ENCODE results near the gene FAIM2.

Gene FAIM2

DNA sequence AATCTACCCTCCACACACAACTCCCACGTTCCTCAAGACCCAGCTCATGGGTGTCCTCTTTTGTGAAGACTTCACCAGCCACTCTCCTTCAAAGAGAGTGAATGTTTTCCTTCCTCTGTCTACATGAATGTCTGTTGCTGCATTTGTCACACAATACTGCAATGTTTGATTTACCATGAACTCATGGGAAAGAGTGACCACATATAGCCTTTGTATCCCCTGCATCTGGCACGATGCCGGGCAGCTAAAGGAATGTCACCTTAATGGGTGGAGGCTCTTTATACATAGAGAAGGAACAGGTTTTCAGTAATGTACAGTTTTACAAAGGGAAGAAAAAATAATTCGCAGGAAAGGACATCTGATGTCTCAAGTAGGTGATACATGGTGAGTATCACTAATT, 48.7 kb downstream of the FAIM2 start:
- H3K9me3 Mint-ChIP-seq: no peaks in the 10 kb centered on the region
- ATAC-seq (no peak), DNase-seq (no peak)
- H3K4me1 Mint-ChIP-seq: no peaks in the 10 kb centered on the region
- no peak overlapping the region for H3K27ac Mint-ChIP-seq
- H3K27me3 Mint-ChIP-seq: peaks cover 19% of the 10 kb centered on the region
- H3K4me3 Mint-ChIP-seq: no peak overlapping the region

DNA sequence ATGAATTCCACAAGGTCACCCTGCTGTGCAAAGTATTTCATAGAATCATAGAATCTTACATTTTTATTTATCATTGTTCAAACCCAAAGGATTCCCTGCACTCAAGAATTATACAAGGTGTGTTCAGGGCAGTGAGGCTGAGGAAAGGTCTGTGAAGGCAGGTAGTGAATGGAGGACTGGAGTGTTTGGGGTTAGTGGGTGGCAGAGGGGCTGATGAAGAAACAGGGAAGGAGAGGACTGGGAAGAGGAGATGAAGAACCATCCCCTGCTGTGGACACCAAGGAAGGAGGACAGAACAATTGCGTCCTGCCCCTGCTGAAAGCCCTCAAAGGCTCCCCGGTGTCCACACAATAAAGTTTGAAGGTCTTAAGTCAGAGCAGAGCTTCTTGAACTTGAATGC, 50.0 kb downstream of the FAIM2 start:
- no peak overlapping the region for H3K27ac Mint-ChIP-seq
- DNase-seq: no peak
- no peaks in the 10 kb centered on the region for H3K9me3 Mint-ChIP-seq
- peaks cover 19% of the 10 kb centered on the region for H3K27me3 Mint-ChIP-seq
- no peak overlapping the region for H3K4me3 Mint-ChIP-seq
- no peaks in the 10 kb centered on the region for H3K4me1 Mint-ChIP-seq
- no peak for ATAC-seq

DNA sequence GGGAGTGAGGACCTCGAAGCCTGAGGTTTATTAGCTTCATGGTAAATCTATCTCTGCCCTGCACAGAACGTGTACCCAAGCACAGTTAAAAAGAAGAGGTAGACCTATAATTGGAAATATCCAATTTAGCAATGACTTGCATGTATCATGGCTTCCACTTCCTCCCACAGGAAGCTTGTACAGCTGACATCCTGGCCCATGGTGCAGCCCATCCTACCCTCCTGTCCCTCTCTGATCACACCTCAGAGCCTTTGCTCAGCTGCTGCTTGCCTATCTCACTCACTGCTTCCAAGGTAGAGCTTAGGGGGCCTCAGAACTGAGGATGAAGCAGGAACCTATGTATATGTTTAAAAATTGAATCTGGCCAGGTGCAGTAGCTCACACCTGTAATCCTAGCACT, 56.5 kb downstream of the FAIM2 start:
- no peak for DNase-seq
- no peak for ATAC-seq
- Mint-ChIP-seq H3K4me1 (peaks cover 21% of the 10 kb centered on the region), H3K27ac (no peak overlapping the region), H3K4me3 (no peak overlapping the region), H3K9me3 (no peaks in the 10 kb centered on the region), H3K27me3 (peaks cover 15% of the 10 kb centered on the region)

DNA sequence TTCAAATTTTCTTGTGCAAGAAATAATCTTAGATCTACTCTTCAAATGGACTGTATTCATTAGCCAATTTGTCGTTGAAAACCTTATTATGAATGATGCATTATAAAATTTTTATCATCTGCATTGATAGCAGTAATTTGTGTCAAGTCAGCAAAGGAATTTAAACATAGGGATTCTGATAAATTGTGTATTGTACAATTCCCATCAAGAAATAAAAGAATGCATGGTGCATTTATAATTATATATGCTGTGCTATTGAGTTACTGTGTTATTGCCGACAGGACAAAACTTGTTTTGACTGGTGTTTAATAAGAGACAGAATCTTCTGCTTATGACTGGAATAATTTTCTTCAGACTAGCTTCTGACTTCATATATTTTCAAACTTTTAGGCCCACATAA, 57.7 kb downstream of the FAIM2 start:
- DNase-seq (no peak), ATAC-seq (no peak)
- Mint-ChIP-seq H3K27me3 (peaks cover 4% of the 10 kb centered on the region), H3K4me1 (peaks cover 32% of the 10 kb centered on the region), H3K4me3 (no peak overlapping the region), H3K9me3 (no peaks in the 10 kb centered on the region), H3K27ac (no peak overlapping the region)

DNA sequence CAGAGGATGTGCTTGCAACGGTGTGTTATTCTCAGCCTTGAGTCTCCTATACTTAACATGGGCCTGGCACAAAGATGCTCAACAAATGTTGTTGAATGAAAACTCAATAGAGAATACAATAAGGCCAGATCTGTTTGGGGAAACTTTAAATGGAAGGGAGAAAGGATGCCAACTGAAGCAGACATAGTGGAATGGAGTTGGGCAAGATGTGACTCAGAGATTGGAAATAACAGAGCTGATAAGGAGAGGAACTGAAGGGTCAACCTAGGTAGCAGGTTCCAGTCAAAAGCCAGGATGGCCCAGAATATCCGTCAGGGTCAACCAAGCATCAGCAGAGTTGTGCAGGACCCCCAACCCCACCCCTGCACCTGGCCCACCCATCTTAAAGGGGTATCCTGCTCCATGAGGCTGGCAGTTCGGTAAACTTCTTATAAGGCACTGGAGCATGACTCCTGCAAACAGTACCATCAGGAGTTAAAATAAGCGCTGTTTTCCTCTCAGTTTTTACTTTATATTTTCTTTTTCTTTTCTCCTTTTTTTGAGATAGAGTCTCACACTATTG, 59.7 kb downstream of the FAIM2 start:
- no peak for DNase-seq
- no peak overlapping the region for H3K27ac Mint-ChIP-seq
- no peaks in the 10 kb centered on the region for H3K27me3 Mint-ChIP-seq
- peaks cover 35% of the 10 kb centered on the region for H3K4me1 Mint-ChIP-seq
- no peak for ATAC-seq
- H3K4me3 Mint-ChIP-seq: peak overlapping the region in 1 of 2 donors; percentile 91
- H3K9me3 Mint-ChIP-seq: no peaks in the 10 kb centered on the region

DNA sequence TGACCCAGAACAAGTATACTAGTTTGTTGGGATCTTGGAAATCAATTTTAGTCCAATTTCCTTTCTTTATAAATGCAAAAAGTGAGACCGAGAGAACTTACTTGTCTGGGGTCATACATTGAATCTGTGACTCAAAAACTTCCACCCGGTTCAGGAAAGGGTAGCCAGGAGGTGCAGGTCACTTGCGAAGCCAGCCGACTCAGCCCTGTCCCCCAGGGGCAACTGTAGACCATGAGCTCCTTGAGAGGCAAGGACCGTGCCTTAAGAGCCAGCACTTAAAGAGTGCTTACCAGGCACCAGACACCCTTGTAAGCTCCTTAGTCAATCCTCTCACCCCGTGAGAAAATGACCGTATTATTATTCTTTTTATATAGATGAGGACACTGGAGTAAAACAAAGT, 60.3 kb downstream of the FAIM2 start:
- Mint-ChIP-seq H3K4me1 (peaks cover 37% of the 10 kb centered on the region), H3K27ac (peak overlapping the region; percentile 97), H3K27me3 (no peaks in the 10 kb centered on the region), H3K4me3 (peak overlapping the region; percentile 91 to 97), H3K9me3 (no peaks in the 10 kb centered on the region)
- no peak for DNase-seq
- no peak for ATAC-seq

DNA sequence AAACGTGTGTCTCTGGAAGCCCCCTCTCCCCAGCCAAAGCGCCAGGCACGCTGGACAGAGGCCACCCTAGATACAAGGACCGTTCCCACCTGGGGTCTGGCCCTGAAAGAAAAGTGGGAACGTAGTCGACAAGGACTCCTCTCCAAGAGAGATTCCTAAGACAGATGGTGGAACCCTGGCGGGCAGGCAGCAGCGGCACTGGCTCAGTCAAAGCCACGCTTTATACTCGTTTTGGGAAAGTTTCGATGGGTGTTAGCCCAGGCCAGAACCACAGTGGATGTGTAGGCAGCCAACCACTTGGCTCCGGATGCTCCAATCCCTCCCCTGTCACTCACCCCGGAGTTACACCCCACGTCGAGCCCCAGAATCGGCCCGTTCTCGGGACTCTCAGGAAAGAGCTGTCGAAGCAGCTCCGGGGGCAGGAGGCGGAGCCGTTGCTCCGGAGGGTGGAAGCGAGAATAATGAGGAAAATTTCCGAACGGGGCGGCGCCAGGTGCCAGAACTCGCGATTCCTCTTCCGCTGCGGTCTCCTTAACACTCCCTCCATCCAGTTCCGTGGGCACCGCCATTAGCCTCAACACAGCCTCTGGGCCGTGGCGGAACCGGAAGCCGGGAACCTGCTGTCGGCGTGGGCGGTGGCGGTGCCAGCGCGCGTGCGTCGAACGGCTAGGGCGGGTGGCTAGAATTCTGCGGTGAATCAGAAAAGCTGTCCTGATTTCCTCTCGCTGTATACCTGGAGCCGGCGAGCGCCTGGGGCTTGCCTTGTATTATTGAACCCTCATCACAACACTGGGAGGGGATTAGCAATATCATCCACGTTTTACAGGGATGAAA, 61.0 kb downstream of the FAIM2 start, which contains the start of gene BCDIN3D:
TSS of gene BCDIN3D (minus strand) at position 588 of the 834 bp plus-strand sequence. CDS start at position 569, 19 bp downstream.
- H3K27me3 Mint-ChIP-seq: no peaks in the 10 kb centered on the region
- no peaks in the 10 kb centered on the region for H3K9me3 Mint-ChIP-seq
- peaks cover 40% of the 10 kb centered on the region for H3K4me1 Mint-ChIP-seq
- H3K4me3 Mint-ChIP-seq: peak within 1 kb of the TSS; percentile 91 to 97
- DNase-seq (peak; percentile 89 to 93), ATAC-seq (peak; percentile 94)
- peak within 1 kb of the TSS; percentile 97 for H3K27ac Mint-ChIP-seq

DNA sequence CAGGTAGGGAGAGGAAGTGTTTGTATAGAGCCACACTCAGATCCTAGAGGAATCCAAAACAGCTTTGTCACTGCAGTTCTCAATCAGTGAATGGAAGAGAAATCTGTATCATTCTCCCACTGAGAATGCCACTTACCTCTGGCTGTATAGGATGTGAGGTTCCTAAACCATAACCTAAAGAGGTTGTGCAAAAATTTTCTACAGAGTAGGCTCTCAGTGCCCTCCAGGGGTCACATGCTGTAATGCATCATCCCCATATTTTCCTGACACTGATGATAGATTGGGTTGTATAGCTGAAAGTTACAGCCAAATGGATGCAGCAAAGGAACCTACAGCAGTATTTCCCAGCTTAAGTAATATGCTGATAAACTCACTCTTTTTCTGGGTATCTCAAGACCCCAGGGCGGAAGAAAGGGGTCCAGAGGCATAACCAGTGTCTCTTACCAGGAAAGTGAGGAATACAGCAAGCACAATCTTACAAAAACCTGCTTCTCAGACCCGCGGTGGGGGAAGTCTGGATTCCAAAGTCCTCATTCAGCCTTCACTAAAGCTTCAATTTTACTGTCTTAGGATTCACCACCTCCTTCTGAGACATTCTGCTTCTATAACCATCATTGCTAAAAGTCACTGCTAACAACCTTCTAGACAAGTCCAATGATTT, 64.6 kb downstream of the FAIM2 start:
- H3K27me3 Mint-ChIP-seq: no peaks in the 10 kb centered on the region
- DNase-seq: peak; percentile 31 to 39
- no peak overlapping the region for H3K4me3 Mint-ChIP-seq
- ATAC-seq: peak; percentile 43
- H3K27ac Mint-ChIP-seq: no peak overlapping the region
- peaks cover 31% of the 10 kb centered on the region for H3K4me1 Mint-ChIP-seq
- no peaks in the 10 kb centered on the region for H3K9me3 Mint-ChIP-seq

DNA sequence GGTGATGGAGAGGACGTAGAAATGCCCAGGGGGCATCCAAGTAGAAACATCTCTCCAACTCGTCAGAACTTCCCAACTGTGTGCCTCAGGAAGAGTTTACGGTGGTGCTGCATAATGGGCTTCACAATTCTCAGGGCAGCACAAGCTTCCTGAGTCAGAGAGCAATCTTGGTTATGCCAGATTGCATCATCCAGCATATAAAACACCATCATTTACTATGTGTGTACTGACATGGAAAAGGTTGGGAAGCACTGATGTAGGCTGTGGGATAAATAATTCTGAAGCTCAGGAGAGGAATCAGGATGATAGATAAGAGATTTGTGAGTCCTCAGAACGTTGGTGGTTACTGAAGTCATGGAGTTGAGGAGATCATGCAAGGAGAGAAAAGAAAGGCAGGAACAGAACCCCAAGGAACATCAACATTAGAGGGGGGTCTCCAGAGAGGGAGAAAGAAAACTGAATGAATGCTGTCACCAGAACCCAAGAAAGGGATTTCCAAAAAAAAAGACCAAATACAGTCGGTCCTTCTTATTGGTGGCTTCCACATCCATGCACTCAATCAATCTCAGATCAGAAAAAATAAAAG, 70.8 kb downstream of the FAIM2 start:
- no peak for ATAC-seq
- H3K4me3 Mint-ChIP-seq: no peak overlapping the region
- peaks cover 24% of the 10 kb centered on the region for H3K4me1 Mint-ChIP-seq
- no peaks in the 10 kb centered on the region for H3K27me3 Mint-ChIP-seq
- peak overlapping the region; percentile 36 to 91 for H3K27ac Mint-ChIP-seq
- no peaks in the 10 kb centered on the region for H3K9me3 Mint-ChIP-seq
- DNase-seq: no peak

DNA sequence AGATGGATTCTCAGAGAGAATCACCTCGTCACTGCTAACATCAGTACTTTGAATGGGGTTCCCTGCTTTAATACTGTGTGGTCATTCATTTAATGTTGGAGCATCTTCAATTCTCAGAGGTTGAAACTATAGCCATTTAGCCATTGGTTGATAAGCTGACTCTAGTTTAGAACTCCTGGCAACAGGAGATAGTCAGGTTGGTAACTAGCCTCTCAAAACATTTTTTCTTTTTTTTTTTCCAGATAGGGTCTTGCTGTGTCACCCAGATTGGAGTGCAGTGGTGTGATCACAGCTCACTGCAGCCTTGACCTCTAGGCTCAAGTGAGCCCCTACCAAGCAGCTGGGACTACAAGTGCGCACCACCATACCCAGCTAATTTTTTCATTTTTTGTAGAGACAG, 72.0 kb downstream of the FAIM2 start:
- DNase-seq (no peak), ATAC-seq (no peak)
- Mint-ChIP-seq H3K27ac (no peak overlapping the region), H3K27me3 (no peaks in the 10 kb centered on the region), H3K9me3 (no peaks in the 10 kb centered on the region), H3K4me1 (peaks cover 34% of the 10 kb centered on the region), H3K4me3 (no peak overlapping the region)

DNA sequence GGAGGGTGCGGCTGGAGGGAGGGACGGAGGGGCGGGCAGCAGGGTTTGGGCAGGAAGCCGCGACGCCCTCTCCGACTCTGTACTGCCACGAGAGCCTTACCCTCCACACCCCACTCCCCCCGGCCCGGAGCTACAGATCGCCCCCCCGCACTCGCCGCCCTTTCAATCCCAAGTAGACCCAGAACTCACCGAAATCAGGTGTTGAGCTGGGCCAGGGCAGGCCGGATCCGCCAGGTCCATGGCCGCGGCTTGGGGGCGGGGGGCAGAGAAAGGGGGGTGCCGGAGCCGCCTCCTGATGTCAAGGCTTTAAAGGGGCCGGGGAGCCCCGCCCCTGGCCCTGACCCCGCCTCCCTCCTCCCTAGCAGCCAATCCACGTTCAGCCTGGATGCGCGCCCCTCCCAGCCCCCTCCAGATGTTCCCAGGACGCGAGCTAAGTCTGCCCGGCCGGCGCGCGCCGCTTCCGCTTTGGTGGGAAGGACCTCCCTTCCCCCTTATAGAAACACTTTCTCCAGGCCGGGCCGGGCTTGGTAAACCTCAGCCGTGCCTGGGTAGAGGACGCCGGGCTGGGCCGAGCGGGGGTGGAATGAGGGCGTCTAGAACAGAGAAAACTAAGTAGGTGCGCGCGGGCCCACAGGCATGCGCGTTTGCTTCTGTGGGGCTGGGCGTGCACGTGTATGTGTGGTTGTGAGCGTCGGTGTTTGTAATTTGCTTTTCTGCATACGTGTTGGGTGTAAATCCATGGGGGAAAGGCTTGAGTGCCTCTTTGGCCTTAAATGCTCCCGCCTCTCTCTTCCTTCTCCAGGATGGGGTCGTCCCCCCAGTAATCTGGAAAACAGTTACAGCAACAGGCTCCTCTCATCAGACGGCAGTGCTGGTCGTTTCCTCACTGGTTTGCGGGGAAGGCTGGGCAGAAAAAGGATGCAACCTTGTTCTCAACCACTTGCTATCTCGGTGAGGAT, 75.3 kb downstream of the FAIM2 start, which contains the start of gene NCKAP5L:
TSS of gene NCKAP5L (minus strand) at position 281 of the 959 bp plus-strand sequence. CDS start 24,369 bp downstream, outside the sequence.
- DNase-seq (peak; percentile 92 to 94), ATAC-seq (peak; percentile 96)
- Mint-ChIP-seq H3K9me3 (no peaks in the 10 kb centered on the region), H3K4me3 (peak within 1 kb of the TSS; percentile 90 to 94), H3K27ac (peak within 1 kb of the TSS; percentile 37 to 85), H3K4me1 (peaks cover 56% of the 10 kb centered on the region), H3K27me3 (no peaks in the 10 kb centered on the region)

DNA sequence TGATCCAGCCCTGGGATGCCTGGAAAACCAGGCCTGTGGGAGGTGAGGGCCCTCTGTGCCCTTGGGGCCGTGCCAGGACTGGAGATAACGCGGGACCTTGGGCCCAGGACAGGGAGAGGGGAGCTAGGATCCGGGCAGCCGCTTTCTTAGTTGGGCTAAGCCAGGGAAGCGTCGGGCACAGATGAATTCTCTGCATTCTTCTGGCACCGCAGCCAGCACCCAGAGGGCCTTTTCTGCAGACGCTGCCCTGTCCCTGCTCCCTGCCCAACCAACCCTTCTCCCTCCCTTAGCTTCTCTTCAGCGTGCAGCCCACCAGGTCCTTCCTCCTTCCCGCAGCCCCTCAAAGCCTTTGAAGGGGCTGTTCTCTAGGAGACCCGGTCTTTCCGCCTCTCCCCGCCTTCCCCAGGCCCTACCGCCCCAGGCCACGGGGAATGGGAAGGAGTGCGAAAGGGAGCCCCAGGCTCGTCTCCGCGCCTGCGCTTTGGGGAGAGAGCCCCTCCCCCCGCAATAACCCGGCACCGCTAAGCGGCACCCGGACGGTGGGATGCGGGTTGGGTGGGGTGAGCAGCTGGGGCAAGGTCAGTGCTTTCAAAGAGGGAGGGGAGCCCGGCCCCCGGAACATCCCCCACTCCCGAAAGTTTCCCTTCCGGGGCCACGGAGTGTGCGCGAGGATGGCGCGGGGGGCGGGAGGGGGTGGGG, 76.2 kb downstream of the FAIM2 start:
- H3K4me1 Mint-ChIP-seq: peaks cover 56% of the 10 kb centered on the region
- ATAC-seq (peak; percentile 8), DNase-seq (peak; percentile 25 to 40)
- H3K4me3 Mint-ChIP-seq: peak overlapping the region; percentile 90 to 94
- H3K27me3 Mint-ChIP-seq: no peaks in the 10 kb centered on the region
- H3K27ac Mint-ChIP-seq: peak overlapping the region in 1 of 2 donors; percentile 21
- no peaks in the 10 kb centered on the region for H3K9me3 Mint-ChIP-seq

DNA sequence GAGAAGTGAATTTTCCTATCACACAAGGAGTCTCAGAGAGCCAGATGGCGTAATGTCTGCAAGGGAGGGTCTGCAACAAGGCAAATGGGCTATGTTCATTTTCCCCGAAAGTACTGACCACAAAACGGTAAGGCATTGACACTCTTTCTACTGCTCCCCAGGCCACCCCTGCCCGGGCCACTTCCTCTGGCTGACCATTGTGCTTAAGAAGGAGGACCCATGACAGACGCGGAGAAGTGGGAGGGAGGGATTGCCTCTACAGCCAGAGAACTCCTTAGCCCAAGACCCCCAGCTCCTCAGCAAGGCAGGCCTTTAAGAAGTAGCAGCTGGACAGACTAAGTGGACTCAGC, 76.7 kb downstream of the FAIM2 start:
- no peaks in the 10 kb centered on the region for H3K27me3 Mint-ChIP-seq
- no peak overlapping the region for H3K27ac Mint-ChIP-seq
- DNase-seq (no peak), ATAC-seq (no peak)
- H3K9me3 Mint-ChIP-seq: no peaks in the 10 kb centered on the region
- H3K4me1 Mint-ChIP-seq: peaks cover 58% of the 10 kb centered on the region
- peak overlapping the region; percentile 90 to 94 for H3K4me3 Mint-ChIP-seq

DNA sequence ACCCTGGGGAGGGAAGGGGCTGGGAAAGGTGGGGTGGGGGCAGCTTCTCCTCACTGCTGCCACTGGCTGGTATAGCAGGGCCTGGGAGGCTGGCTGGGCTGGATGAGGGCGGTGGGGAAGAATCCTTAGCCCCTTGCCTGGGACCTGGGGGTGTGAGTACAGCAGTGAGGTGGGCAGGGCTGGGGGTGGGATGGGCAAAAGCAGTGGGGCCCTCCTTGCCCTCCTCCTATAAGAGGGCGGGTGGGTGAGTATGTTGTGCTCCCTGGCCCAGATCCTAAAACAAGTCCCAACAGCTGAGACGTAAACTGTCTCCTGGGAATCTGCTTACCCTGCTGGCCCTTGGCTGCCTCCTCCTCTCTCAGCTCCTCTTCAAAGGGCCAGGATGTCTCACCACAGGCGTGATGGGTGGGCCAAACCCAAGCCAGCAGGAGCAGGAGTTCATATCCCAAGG, 77.7 kb downstream of the FAIM2 start:
- H3K9me3 Mint-ChIP-seq: no peaks in the 10 kb centered on the region
- no peak overlapping the region for H3K27ac Mint-ChIP-seq
- H3K4me1 Mint-ChIP-seq: peaks cover 68% of the 10 kb centered on the region
- DNase-seq (no peak), ATAC-seq (no peak)
- no peaks in the 10 kb centered on the region for H3K27me3 Mint-ChIP-seq
- H3K4me3 Mint-ChIP-seq: no peak overlapping the region
